Measurements from ENCODE around the gene LRP11.
"Not testable (repeated sequence)": the region's sequence is repeated elsewhere in the genome, so short reads cannot be mapped to it uniquely, and the experiment has no call there.

The LRP11 gene

DNA sequence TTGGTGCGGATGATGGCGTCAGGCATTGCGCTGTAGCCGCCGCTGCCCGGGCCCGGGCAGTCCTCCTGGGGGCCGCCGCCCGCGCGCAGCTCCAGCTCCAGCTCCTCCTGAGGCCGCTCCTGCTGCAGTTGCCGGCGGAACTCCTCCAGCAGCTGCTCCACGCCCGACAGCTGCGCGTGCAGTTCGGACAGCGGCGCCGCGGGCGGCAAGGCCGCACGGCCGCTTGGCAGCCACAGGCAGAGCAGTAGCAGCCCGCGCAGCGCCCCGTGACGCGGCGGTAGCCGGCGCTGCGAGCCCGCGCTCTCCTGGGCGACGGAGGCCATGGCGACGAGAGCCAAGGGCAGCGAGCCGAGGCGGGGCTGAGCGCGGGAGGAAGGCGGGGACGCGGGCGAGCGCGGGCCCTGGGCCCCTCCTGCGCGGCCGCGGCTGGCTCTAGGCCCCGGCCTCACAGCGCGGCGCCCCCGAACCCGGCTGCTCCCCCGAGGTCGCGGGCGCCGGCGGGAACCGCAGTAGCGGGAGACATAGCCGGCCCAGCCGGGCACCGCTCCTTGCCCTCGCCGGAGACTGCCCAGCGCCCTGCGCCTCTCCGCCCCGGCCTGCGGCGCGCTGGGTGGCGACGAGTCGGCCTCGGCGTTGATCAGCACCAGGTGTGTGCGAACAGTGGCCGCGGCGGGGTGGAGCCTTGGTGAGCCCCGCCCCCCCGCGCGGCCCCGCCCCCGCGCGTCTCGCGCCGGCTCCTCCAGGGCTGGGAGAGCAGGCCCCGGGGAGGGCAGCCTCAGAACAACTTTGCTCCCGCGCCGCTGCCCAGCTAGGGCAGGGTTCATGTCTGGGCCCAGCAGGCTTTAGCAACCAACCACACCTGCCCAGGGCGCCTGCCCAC is at the start of gene LRP11:
TSS of gene LRP11 (minus strand) at position 662 of the 880 bp plus-strand sequence. CDS start at position 323, 339 bp downstream.
- DNase-seq: peak; percentile 85

- no peak for DNase-seq
These were observed 49.5 kb upstream of the LRP11 start for GRCh38 chr6:149913540-149914240.

GRCh38 chr6:149913085-149913484 is 48.9 kb upstream of the LRP11 start:
- DNase-seq: no peak

DNA sequence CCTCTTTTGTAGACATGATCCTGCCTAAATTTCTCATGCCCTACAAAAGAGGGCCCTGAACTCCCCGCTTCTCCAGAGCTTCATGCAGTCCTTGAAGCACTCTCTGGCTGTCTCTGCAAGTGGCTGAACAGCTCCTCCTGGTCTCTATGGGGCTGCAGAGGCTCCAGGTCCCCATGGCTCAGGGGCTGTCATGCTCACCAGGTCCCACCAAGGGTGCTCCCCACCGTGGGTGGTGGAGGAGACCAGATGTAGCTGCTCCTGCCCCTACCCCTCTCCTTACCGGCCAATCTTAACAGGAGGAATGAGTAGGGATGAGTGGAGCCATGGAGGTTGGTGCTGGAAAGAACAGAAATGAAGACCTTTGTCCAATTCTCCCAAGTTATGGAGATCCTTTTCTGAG is 48.5 kb upstream of the LRP11 start:
- not testable (repeated sequence) for DNase-seq

DNA sequence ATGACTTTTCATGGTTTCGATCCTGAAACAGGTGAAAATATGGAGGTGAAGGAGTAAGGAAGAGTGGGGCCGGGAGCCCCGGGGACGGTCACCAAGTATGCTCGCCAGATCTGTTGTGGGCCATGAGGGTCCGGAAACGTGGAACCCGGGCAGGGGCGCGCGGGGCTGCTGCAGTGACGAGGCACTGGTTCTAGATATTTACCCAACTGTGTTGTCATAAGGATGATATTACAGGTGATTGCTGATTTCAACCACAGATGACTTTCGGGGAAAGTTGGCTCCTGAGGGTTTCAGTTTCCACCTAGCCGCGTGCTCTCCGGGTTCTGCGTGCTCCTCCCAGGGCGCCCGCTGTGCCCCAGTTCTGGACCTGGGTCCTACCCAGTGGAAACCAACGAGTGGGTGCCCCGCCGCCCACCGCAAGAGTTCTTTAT is 46.6 kb upstream of the LRP11 start:
- no peak for DNase-seq

GRCh38 chr6:149909701-149910470 is 45.7 kb upstream of the LRP11 start:
- DNase-seq: no peak

- DNase-seq: not testable (repeated sequence)
These were observed 44.3 kb upstream of the LRP11 start for GRCh38 chr6:149908480-149908879.

- DNase-seq: no peak
These were observed 43.2 kb upstream of the LRP11 start for GRCh38 chr6:149907317-149907716.

- DNase-seq: no peak
These were observed 42.2 kb upstream of the LRP11 start for GRCh38 chr6:149906405-149906804.

DNA sequence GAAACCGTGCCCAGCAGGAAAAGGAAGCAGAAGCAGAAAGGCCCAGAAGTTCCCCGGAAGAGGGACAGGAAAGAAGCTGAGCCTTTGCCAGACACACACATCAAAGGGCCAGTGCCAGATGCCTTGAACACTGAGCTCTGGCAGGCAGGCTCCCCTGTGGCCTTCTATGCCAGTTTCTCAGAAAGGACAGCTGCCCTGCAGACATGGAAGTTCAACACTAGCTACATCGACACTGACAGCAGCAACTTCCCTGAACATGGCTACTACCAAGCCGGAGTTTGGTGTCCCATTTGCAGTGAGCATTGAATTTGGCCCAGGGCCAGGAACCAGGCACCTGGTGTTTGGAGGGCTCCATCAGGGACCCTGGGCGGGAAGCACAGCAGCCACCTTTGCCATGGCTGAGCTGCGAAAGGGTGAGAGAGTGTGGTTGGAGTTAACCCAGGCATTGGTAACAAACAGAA is 41.8 kb upstream of the LRP11 start:
- no peak for DNase-seq

DNA sequence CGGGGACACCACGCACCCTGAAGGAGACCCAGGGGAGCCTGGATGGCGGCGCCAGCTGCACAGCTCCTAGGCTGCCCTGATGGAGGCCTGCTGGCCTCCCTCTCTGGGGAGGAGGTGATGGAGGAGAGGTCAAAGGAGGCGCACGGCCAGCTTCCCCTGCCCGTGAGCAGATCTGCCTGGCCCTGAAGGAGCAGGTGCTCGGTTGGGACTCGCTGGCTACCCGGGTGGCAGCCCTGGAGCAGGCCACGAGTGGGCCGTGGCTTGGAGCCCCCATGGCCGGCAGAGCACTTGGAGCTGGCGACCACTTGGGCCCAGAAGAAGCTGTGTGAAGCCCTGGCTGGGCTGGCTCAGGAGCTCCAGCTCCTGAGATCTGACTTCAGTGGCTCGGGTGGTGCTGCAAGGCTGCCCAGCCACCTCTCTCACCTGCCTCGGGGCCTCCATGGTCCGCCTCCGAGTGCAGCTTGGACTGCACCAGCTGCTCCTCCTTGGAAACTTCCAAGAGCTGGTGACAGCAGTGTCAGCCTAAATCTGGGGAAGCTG is 41.3 kb upstream of the LRP11 start:
- no peak for DNase-seq

DNA sequence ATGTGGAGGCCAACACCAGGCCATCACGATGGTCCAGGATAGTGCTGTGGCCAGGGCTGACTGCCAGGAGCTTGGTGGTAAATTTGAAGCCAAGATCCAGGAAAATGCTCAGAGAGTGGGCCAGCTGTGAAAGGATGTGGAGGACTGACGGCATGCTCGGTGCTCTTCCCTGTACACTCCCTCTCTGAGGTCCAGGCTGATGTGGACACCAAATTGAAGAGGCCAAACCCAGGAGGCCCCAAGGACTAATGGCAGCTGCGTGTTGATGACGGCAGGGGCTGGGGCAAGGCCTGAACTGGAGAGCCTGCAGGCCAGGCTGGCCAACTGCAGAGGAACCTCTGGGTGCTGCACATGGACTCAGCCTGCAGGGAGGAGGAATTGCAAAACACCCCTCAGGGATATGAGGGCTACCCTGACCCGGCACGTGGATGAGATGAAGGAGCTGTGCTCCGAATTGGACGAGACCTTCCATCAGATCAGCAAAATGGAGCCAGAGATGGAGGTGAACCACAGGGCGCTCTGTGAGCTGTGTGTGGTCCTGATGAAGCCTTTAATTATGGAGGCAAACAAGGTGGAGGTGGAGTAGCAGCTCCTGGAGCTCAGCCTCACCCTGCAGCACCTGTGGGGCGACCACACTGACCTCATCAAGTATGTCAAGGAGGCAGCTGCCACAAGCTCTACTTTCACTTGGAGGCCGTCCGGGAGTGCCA is 40.7 kb upstream of the LRP11 start:
- no peak for DNase-seq

- DNase-seq: no peak
These were observed 39.9 kb upstream of the LRP11 start for GRCh38 chr6:149903938-149904611.

DNA sequence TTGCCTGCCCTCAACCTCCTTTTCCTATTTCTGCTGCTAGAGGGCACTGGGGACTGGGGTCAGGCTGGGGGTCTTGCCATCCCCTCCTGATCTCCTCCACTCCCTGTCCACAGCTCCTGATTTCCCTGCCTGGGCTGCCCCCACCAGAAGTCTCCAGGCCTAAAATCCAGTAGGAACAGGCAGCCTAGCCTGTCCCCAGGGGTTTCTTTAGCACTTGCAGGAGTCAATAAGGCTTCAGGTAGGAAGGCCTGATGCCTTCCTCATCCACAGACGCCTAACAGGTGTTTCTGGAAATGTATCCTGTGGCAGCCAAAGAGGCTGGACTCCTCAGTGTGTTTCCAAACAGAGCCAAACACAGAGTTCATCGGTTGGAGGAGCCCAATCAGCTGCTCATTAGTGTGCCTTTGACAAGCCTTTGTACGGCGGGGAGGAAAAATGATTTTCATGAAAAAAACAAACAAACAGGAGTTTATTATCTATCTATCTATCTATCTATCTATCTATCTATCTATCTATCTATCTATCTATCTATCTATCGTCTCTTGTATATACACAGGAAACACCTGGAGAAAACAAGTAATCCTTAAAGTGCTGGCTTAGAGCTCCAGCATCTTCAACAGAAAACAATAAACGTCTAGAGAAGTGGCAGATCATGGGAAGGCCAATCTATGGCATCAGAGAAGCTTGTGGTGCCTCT is 37.4 kb upstream of the LRP11 start:
- DNase-seq: no peak

- DNase-seq: no peak
These were observed 36.7 kb upstream of the LRP11 start for GRCh38 chr6:149900620-149901443.

- DNase-seq: no peak
These were observed 35.9 kb upstream of the LRP11 start for GRCh38 chr6:149899926-149900619.

DNA sequence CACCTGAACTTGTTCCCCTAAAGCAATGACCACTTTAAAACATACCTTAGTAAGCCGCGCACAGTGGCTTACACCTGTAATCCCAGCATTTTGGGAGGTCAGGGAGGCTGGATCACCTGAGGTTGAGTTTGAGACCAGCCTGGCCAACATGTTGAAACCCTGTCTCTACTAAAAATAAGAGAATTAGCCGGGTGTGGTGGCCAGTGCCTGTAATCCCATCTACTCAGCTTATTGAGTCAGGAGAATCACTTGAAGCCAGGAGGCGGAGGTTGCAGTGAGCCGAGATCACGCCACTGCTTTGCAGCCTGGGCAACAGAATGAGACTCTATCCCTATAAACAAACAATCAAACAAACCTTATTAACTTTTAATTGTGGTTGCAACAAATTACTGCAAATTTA is 35.3 kb upstream of the LRP11 start:
- DNase-seq: no peak

GRCh38 chr6:149898966-149899365 is 34.8 kb upstream of the LRP11 start:
- no peak for DNase-seq

Data from CD4-positive, alpha-beta T cell treated with Interleukin-10 for 1 hour (primary cell).